GM10266 (cell line): ENCODE data around the gene PGPEP1.

Experiments
- DNase-seq: peaks from one replicate; pipeline ENCODE4 v3.0.0; 2012; ENCODE audit errors: extremely low spot score
- TF ChIP-seq, protein P1 (sequence below): IDR thresholded peaks from 2 replicates; pipeline ENCODE4 v1.5.1; 2012; ENCODE audit warnings: mild to moderate bottlenecking, low read depth; ENCODE audit not compliant: control insufficient read depth, insufficient read depth; ENCODE audit errors: missing control alignments

The PGPEP1 gene

DNA sequence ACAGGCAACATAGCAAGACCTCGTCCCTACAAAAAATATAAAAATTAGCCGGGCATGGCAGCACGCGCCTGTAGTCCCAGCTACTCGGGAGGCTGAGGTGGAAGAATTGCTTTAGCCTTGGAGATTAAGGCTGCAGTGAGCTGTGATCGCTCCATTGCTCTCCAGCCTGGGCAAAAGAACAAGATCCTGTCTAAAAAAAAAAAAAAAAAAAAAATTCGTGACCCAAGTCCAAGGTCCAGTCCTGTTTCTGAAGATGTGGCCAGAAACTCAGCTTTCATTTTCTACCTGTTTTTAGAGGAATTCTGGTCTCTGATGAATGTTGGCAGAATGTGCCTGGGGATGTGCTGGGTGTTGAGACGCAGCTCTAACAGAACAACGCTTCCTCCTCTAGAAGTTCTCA, 1.9 kb upstream of the PGPEP1 start:
- no peak for DNase-seq
- TF ChIP-seq, protein P1, sequence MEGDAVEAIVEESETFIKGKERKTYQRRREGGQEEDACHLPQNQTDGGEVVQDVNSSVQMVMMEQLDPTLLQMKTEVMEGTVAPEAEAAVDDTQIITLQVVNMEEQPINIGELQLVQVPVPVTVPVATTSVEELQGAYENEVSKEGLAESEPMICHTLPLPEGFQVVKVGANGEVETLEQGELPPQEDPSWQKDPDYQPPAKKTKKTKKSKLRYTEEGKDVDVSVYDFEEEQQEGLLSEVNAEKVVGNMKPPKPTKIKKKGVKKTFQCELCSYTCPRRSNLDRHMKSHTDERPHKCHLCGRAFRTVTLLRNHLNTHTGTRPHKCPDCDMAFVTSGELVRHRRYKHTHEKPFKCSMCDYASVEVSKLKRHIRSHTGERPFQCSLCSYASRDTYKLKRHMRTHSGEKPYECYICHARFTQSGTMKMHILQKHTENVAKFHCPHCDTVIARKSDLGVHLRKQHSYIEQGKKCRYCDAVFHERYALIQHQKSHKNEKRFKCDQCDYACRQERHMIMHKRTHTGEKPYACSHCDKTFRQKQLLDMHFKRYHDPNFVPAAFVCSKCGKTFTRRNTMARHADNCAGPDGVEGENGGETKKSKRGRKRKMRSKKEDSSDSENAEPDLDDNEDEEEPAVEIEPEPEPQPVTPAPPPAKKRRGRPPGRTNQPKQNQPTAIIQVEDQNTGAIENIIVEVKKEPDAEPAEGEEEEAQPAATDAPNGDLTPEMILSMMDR: no peak

DNA sequence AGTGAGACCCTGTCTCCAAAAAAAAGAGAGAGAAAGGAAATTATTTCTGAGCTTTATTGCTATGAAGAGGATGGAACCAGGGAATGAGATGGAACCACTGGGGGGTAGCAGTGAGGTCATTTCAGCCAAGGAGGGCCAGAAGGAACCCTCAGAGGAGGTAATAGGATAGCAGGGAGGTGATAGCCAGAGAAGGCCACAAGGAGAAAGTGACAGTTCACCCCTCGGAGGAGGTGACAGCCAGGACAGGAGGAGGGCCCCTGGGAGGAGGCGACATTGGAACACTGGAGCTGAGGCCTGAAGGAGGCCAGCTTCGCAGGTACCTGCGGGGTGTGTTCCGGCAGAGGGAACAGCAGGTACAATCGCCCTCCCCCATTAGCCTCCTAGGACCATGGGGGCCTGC, 675 bp upstream of the PGPEP1 start:
- TF ChIP-seq, protein P1: peak; percentile 37
- peak; percentile 47 for DNase-seq

DNA sequence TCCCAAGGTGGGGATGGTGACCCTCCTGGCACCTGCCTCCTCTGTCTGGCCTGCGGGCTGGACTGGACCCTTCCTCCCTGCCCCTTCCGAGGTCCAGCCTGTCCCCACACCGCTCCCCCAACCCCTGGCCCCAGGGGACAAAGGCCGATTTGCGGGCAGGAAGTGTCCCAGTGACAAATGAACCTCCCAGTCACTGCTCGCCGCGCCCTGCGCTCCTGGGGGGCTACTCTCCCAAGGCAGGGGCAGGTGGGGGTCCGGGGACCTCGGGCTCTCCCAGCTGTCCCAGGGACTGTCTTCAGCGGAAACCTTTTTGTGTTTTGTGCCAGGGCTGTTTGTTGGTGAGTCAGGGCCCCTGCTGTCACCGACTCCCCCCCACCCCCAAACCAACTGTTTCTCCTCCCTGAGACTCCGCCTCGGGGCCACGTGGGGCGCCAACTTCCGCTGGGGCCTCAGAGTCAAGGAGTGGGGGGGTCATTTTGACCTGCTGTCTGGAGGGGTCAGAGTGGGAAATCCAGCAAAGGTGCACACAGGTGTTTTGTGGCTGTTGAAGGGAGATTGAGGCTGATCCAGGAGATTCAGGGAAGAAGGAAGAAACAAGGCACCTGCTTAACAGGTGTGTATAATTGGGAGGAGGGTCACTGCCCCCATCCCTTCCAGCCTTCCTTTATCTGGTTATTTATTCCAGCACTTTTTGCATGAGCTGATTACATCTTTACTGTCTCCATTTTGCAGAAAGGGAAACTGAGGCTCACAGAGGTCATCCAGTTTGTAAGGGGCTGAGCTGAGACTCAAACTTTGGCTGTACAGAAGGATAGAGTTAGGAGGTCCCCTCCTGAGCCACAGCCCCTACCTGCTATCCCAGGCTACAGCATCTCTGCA, 831 bp downstream of the PGPEP1 start:
- TF ChIP-seq, protein P1: no peak
- DNase-seq: peak; percentile 86

DNA sequence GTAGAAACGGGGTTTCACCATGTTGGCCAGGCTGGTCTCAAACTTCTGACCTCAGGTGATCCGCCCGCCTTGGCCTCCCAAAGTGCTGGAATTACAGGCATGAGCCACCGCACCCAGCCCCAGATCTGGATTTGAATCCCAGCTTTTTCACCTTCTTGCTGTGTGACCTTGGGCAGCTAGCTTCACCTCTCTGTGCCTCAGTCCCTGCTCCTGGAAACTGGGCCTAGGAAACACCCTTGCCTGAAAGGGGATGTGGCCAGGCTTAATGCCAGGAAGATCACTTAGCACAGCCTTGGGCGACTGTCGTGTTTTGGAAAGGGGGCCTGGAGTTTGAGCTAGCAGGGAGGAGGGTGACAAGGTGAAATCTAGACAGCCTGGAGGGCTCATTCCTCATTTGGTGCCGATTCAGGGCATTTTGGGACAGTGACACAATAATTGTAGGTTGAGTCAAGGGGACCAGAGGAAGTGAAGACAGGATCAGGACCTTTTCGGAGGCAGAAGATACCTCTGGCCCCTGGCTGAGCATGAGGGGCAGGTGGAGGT, 1.8 kb downstream of the PGPEP1 start:
- no peak for DNase-seq
- TF ChIP-seq, protein P1: no peak

DNA sequence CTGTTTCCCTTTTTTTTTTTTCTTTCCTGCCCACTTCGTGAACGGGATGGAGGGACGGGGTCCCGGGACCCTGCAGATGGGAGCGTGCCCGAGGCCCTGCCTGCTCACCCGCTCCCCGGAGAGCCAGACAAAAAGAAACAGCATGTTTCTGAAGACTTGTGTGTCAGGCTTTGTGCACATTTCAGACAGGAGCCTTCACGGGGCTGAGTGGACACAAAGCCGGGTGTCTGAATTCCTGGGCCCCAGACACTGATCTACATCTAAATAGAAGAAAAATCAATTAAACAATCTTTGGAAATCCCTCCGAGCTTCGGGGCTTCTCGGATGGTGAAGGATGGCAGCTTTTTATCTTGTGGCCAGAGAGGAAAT, 4.2 kb downstream of the PGPEP1 start:
- TF ChIP-seq, protein P1: no peak
- no peak for DNase-seq

DNA sequence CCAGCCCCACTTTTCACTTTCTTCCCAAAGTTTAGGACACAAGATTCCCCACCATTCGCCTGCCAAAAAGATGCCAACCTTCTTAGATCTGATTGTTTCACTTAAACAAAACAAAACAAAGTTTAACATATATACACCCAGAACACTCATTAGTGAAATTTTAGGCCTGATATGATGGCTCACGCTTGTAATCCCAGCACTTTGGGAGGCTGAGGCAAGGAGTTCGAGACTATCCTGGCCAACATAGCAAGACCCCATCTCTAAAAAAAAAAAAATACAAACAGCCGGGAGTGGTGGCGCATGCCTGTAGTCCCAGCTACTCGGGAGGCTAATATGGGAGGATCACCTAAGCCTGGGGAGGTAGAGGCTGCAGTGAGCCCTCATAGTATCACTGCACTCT, 4.9 kb downstream of the PGPEP1 start:
- no peak for DNase-seq
- TF ChIP-seq, protein P1: no peak

DNA sequence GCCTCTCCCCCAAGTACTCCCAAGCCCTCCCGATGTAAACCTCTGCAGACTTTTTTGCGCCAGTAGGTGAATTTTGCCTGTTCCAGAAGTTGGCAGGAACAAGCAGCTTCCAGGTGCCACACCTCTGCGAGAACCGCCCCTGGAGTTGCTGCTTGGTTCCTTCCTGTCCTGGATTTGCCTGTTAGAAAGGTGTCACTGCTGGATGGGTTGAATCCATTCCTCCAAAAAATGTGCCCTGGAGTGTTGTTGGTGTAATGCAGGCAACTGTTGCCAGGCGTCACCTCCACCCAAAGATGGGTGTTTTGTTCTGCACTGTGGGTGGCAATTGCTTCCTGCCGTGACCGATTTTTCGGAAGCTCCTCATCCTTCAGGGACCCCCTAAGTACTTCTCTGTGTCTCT, 5.7 kb downstream of the PGPEP1 start:
- TF ChIP-seq, protein P1: no peak
- no peak for DNase-seq
